OCI-LY7 (cell line): ENCODE results near the gene TRERF1. TPM values are rescaled to one million over a fixed set of nuclear protein-coding genes. Genes with fewer than 3 reads are reported as not detected.

ENCODE experiments used
- BruUV-seq: library from RNA; stranded (reverse); fragments of 400-500 nt; replicated peaks from 2 replicates; lab custom pipeline; 2021; lab: Mats Ljungman, UMichigan
- CTCF ChIA-PET: fragments of 300-600 bp; sonication (Branson Sonifier 250); formaldehyde crosslinking; loops from one replicate; lab custom pipeline; 2022; ENCODE audit warnings: antibody characterized with exemption; ENCODE audit not compliant: unreplicated experiment; lab: Charles Lee
- POLR2A ChIA-PET: fragments of 300-600 bp; sonication (Branson Sonifier 250); formaldehyde crosslinking; loops from one replicate; lab custom pipeline; 2022; ENCODE audit warnings: antibody characterized with exemption; lab: Charles Lee
- DNase-seq: peaks from one replicate; pipeline ENCODE4 v3.0.0-alpha.2; 2015; ENCODE audit warnings: low spot score
- H2AFZ ChIP-seq: fragments of 200-600 bp; sonication (generic), shearing (Covaris generic); 2 replicates; pipeline ENCODE4 v1.6.1; 2014; ENCODE audit warnings: mild to moderate bottlenecking, antibody characterized with exemption, low read length, moderate library complexity
- H3K27ac ChIP-seq: fragments of 200-600 bp; sonication (generic); 2 replicates; pipeline ENCODE4 v1.5.1; 2014; ENCODE audit warnings: mixed run types, low read depth, mild to moderate bottlenecking, moderate library complexity, low read length, inconsistent platforms; ENCODE audit not compliant: poor library complexity, severe bottlenecking
- H3K36me3 ChIP-seq: fragments of 200-600 bp; sonication (generic); 2 replicates; pipeline ENCODE4 v1.6.1; 2014; ENCODE audit warnings: mild to moderate bottlenecking, antibody characterized with exemption, low read length, moderate library complexity, mixed read lengths; ENCODE audit not compliant: insufficient read depth
- H3K4me1 ChIP-seq: fragments of 200-600 bp; sonication (generic); 2 replicates; pipeline ENCODE4 v1.5.1; 2014; ENCODE audit warnings: mild to moderate bottlenecking, low read length; ENCODE audit not compliant: insufficient read depth, poor library complexity, severe bottlenecking
- H3K4me2 ChIP-seq: fragments of 200-600 bp; sonication (generic); 2 replicates; pipeline ENCODE4 v1.6.1; 2014; ENCODE audit warnings: mild to moderate bottlenecking, low read length
- H3K4me3 ChIP-seq: fragments of 200-600 bp; sonication (generic); 2 replicates; pipeline ENCODE4 v1.5.1; 2014; ENCODE audit warnings: mild to moderate bottlenecking, low read depth, low read length; ENCODE audit not compliant: poor library complexity, severe bottlenecking
- H3K79me2 ChIP-seq: fragments of 200-600 bp; sonication (generic); 2 replicates; pipeline ENCODE4 v1.6.1; 2016; ENCODE audit warnings: low read depth, mild to moderate bottlenecking, low read length, moderate library complexity, mixed read lengths; ENCODE audit not compliant: insufficient read depth
- H3K9me2 ChIP-seq: fragments of 200-600 bp; sonication (generic); 2 replicates; pipeline ENCODE4 v1.6.1; 2016; ENCODE audit warnings: mild to moderate bottlenecking, low read length, mixed read lengths; ENCODE audit not compliant: insufficient read depth
- H3K9me3 ChIP-seq: fragments of 200-600 bp; sonication (generic); 2 replicates; pipeline ENCODE4 v1.6.1; 2014; ENCODE audit warnings: mild to moderate bottlenecking, mixed run types, low read length, mixed read lengths
- H4K20me1 ChIP-seq: fragments of 200-600 bp; sonication (generic); 2 replicates; pipeline ENCODE4 v1.6.1; 2014; ENCODE audit warnings: mild to moderate bottlenecking, antibody characterized with exemption, low read length, moderate library complexity, mixed read lengths; ENCODE audit not compliant: insufficient read depth
- CTCF ChIP-seq: fragments of 200-600 bp; sonication (generic); conservative IDR thresholded peaks from 2 replicates; pipeline ENCODE4 v1.5.1; 2014; ENCODE audit warnings: mild to moderate bottlenecking, antibody characterized with exemption, low read length, moderate library complexity, mixed read lengths
- EZH2phosphoT487 ChIP-seq: fragments of 200-600 bp; sonication (generic); IDR thresholded peaks from 2 replicates; pipeline ENCODE4 v1.6.1; 2018; ENCODE audit warnings: low read depth, borderline replicate concordance, mild to moderate bottlenecking, mixed run types, antibody characterized with exemption, low read length, moderate library complexity, mixed read lengths
- intact Hi-C: fragments of 100-400 bp; cut with micrococcal nuclease; formaldehyde crosslinking; loops from one replicate; pipeline ENCODE4 v1.10.0; 2022; ENCODE audit not compliant: unreplicated experiment
- total RNA-seq, 2 experiments: library from RNA; depleted of rRNA in 1 of 2; stranded (reverse); fragments of >200 nt in 1 of 2; shearing (Covaris generic) in 1 of 2; gene quantifications; 2 replicates each; pipeline ENCODE4 v1.2.3, GENCODE V29; 2014 to 2022

The TRERF1 gene
- total RNA-seq, 2 experiments from 2014 or later = 5.7 to 12.9 TPM

- Histone ChIP-seq H3K4me2 (no peak overlapping the region), H3K9me3 (no peaks in the 10 kb centered on the region), H3K27ac (no peak overlapping the region), H3K4me3 (no peak overlapping the region), H4K20me1 (no peaks in the 10 kb centered on the region), H3K9me2 (no peaks in the 10 kb centered on the region), H3K79me2 (no peaks in the 10 kb centered on the region), H2AFZ (no peak overlapping the region), H3K36me3 (no peaks in the 10 kb centered on the region), H3K4me1 (no peaks in the 10 kb centered on the region)
- ChIA-PET POLR2A (no interaction called here), CTCF (no interaction called here)
- no peak for DNase-seq
- TF ChIP-seq EZH2phosphoT487 (no peak), CTCF (no peak)
- BruUV-seq = no TSS peak
- intact Hi-C loops = no loop called here
Measured at GRCh38 chr6:42333612-42334011, 118.1 kb downstream of the TRERF1 start.

DNA sequence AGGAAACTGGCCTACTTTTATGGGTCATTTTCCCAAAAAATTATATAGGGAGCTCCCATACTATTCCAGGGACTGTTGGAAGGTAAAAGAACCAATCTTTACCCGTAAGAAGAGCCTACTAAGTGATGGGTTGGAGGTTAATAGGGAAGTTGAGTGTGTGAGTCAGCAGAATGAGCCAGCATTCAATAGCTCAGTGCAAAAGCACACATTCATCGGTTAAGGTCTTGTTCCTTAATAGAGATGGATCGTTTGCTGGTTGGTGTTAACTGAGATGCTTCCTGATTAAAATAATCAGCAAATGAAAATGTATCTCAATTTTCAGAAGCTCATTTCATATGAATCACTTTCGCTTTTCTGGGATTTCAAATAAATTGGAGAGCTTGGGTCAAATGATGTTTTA is 118.8 kb downstream of the TRERF1 start:
- no peaks in the 10 kb centered on the region for H3K9me2 ChIP-seq
- no peak overlapping the region for H3K27ac ChIP-seq
- CTCF ChIA-PET = no interaction called here
- no peaks in the 10 kb centered on the region for H3K79me2 ChIP-seq
- POLR2A ChIA-PET = no interaction called here
- H3K9me3 ChIP-seq = no peaks in the 10 kb centered on the region
- intact Hi-C loops = no loop called here
- H3K4me1 ChIP-seq = no peaks in the 10 kb centered on the region
- no peak overlapping the region for H3K4me2 ChIP-seq
- no peak overlapping the region for H2AFZ ChIP-seq
- no peak for DNase-seq
- TF ChIP-seq EZH2phosphoT487 = no peak
- TF ChIP-seq CTCF = no peak
- H3K4me3 ChIP-seq = no peak overlapping the region
- no TSS peak for BruUV-seq
- no peaks in the 10 kb centered on the region for H4K20me1 ChIP-seq
- no peaks in the 10 kb centered on the region for H3K36me3 ChIP-seq

DNA sequence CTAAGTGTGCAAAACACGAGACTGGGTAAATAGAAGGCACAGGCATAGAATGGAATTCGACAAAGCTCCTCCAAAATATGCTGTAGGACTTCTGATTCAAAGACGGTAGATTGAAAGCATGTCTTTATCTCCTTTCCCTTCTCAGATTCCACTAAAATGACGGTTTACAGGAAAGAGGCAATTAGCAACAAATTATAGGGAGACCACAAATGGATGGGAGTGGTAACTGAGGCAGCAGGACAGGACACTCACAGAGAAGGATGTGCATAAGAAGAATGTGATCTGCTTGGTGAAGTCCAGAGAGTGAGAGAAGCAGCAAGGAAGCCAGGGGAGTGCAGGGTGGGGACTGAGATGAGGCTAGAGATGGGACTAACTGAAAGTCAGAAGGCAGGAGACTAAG is 120.7 kb downstream of the TRERF1 start:
- no peak overlapping the region for H3K27ac ChIP-seq
- H3K4me3 ChIP-seq = no peak overlapping the region
- no peaks in the 10 kb centered on the region for H4K20me1 ChIP-seq
- DNase-seq = no peak
- ChIA-PET CTCF (no interaction called here), POLR2A (interaction anchor here (0.6 kb wide), 2 partner anchors 121 to 590 kb away, joined by 3 read pairs; partner anchors contain the start of gene TRERF1)
- no peaks in the 10 kb centered on the region for H3K79me2 ChIP-seq
- intact Hi-C loops = no loop called here
- no peaks in the 10 kb centered on the region for H3K9me2 ChIP-seq
- no peak overlapping the region for H2AFZ ChIP-seq
- no peaks in the 10 kb centered on the region for H3K9me3 ChIP-seq
- H3K4me2 ChIP-seq = no peak overlapping the region
- no peaks in the 10 kb centered on the region for H3K36me3 ChIP-seq
- BruUV-seq = no TSS peak
- TF ChIP-seq EZH2phosphoT487 (no peak), CTCF (no peak)
- H3K4me1 ChIP-seq = no peaks in the 10 kb centered on the region
